Stimulated activated CD4-positive, alpha-beta T cell treated with anti-CD3 and anti-CD28 coated beads, Interleukin-15, amount 100 ng/mL, for 1 hour (primary cell): Measurements from ENCODE around the gene GLIS2.
"Not testable (repeated sequence)": the region's sequence is repeated elsewhere in the genome, so short reads cannot be mapped to it uniquely, and the experiment has no call there.

Experiments used
- DNase-seq, 2 donors: peaks; one replicate each; pipeline ENCODE4 v3.0.0-alpha.2; 2020; ENCODE audit warnings: low read depth in 1 of 2, low spot score in 1 of 2

Gene GLIS2

GRCh38 chr16:4333714-4334113, 17.8 kb downstream of the GLIS2 start:
- not testable (repeated sequence) for DNase-seq

GRCh38 chr16:4334724-4335495, 19.0 kb downstream of the GLIS2 start:
- no peak for DNase-seq

- DNase-seq, result no peak
Observed at GRCh38 chr16:4336701-4337539, 21.1 kb downstream of the GLIS2 start.

- DNase-seq, result no peak
Observed at GRCh38 chr16:4337540-4338088, 21.7 kb downstream of the GLIS2 start.

GRCh38 chr16:4338125-4338582, 22.3 kb downstream of the GLIS2 start:
- no peak for DNase-seq

GRCh38 chr16:4338712-4339299, 22.9 kb downstream of the GLIS2 start:
- no peak for DNase-seq

GRCh38 chr16:4339455-4339854, 23.6 kb downstream of the GLIS2 start:
- no peak for DNase-seq

GRCh38 chr16:4339909-4340308, 24.0 kb downstream of the GLIS2 start:
- no peak for DNase-seq

GRCh38 chr16:4340443-4340842, 24.6 kb downstream of the GLIS2 start:
- no peak for DNase-seq

GRCh38 chr16:4341250-4341649, 25.4 kb downstream of the GLIS2 start:
- DNase-seq, result no peak

GRCh38 chr16:4342866-4343744, 27.2 kb downstream of the GLIS2 start:
- no peak for DNase-seq

- not testable (repeated sequence) for DNase-seq
Observed at GRCh38 chr16:4344300-4344982, 28.6 kb downstream of the GLIS2 start.

GRCh38 chr16:4344983-4345835, 29.3 kb downstream of the GLIS2 start:
- DNase-seq, result no peak

- no peak for DNase-seq
Observed at GRCh38 chr16:4345836-4346781, 30.2 kb downstream of the GLIS2 start.

- DNase-seq, result no peak
Observed at GRCh38 chr16:4347010-4347409, 31.1 kb downstream of the GLIS2 start.

GRCh38 chr16:4347765-4348509, 32.1 kb downstream of the GLIS2 start:
- no peak for DNase-seq

GRCh38 chr16:4349332-4349731, 33.5 kb downstream of the GLIS2 start:
- no peak for DNase-seq
